HepG2 (cell line): Measurements from ENCODE around the gene CCER1. TPM values are rescaled to one million over a fixed set of nuclear protein-coding genes. Genes with fewer than 3 reads are reported as not detected.

ENCODE experiments used
- ATAC-seq: fragments of 200-7000 bp; cut with Tn5 transposase; 3 replicates; pipeline ENCODE4 v1.9.1; 2020; ENCODE audit warnings: mild to moderate bottlenecking, moderate library complexity
- BruUV-seq: library from RNA; stranded (reverse); fragments of 400-500 nt; replicated peaks from 2 replicates; lab custom pipeline; 2021; lab: Mats Ljungman, UMichigan
- CTCF ChIA-PET: fragments of 300-600 bp; formaldehyde crosslinking; extraction: SDS; loops from one replicate; lab custom pipeline; 2021; ENCODE audit warnings: low total read pairs, inconsistent platforms, low intra/inter-chr PET ratio; lab: Yijun Ruan, JAX
- POLR2A ChIA-PET: fragments of 350-600 bp; sonication (Branson Sonifier 250); formaldehyde crosslinking; loops from one replicate; lab custom pipeline; 2020; ENCODE audit warnings: antibody characterized with exemption, inconsistent platforms; lab: Yijun Ruan, JAX
- DNase-seq: peaks from one replicate; pipeline ENCODE4 v3.0.0-alpha.2; 2015; ENCODE audit warnings: low spot score
- FAIRE-seq: peaks from 3 replicates; lab custom pipeline; 2011; peaks lifted over from hg19 to GRCh38; lab: Jason Lieb, UNC
- H2AFZ ChIP-seq: one replicate; pipeline ENCODE4 v1.6.1; 2011; ENCODE audit warnings: low read length, inconsistent platforms
- H3K27ac ChIP-seq: fragments of 300-600 bp; 3 replicates; pipeline ENCODE4 v1.8.0; 2011; ENCODE audit warnings: mixed run types, mild to moderate bottlenecking, mixed read lengths, low read length, inconsistent platforms; ENCODE audit not compliant: insufficient read depth; ENCODE audit errors: extremely low read length
- H3K27me3 ChIP-seq, 2 experiments: fragments of 200-600 bp in 1 of 2; 2 replicates in 1 of 2; 3 replicates in 1 of 2; pipeline versions ENCODE4 v1.6.0 to v1.8.0; 2011; ENCODE audit warnings: low read length in 2 of 2, mild to moderate bottlenecking in 2 of 2, moderate library complexity in 2 of 2, inconsistent platforms in 1 of 2; ENCODE audit not compliant: insufficient read depth in 2 of 2, control insufficient read depth in 1 of 2
- H3K36me3 ChIP-seq, 2 experiments: fragments of 200-600 bp in 1 of 2; replicated peaks in 1 of 2; 2 replicates in 1 of 2; 3 replicates in 1 of 2; pipeline versions ENCODE4 v1.5.1 to v1.8.0; 2011; ENCODE audit warnings: low read length in 2 of 2, inconsistent platforms in 1 of 2; ENCODE audit not compliant: insufficient read depth in 2 of 2, control insufficient read depth in 1 of 2
- H3K4me1 ChIP-seq: 2 replicates; pipeline ENCODE4 v1.5.1; 2012; ENCODE audit warnings: low read length, inconsistent platforms; ENCODE audit not compliant: insufficient read depth
- H3K4me2 ChIP-seq: 2 replicates; pipeline ENCODE4 v1.6.0; 2011; ENCODE audit warnings: low read depth, low read length, inconsistent platforms
- H3K4me3 ChIP-seq, 3 experiments: fragments of 200-600 bp in 1 of 3; sonication (generic), shearing (Covaris generic) in 1 of 3; replicated peaks in 1 of 3; 2 replicates each; pipeline ENCODE4 v1.5.1; 2011 to 2016; ENCODE audit warnings: low read length in 3 of 3, inconsistent platforms in 2 of 3, low read depth in 2 of 3, mild to moderate bottlenecking in 2 of 3, control low read depth in 1 of 3, mixed read lengths in 1 of 3; ENCODE audit not compliant: insufficient read depth in 1 of 3
- H3K79me2 ChIP-seq: one replicate; pipeline ENCODE4 v1.6.1; 2011; ENCODE audit warnings: low read length, inconsistent platforms; ENCODE audit not compliant: insufficient read depth
- H3K9ac ChIP-seq: 2 replicates; pipeline ENCODE4 v1.6.0; 2011; ENCODE audit warnings: mild to moderate bottlenecking, low read depth, low read length, inconsistent platforms; ENCODE audit not compliant: insufficient read depth
- H3K9me3 ChIP-seq: 2 replicates; pipeline ENCODE4 v1.5.1; 2012; ENCODE audit warnings: mild to moderate bottlenecking, low read length
- H4K20me1 ChIP-seq: 2 replicates; pipeline ENCODE4 v1.6.0; 2011; ENCODE audit warnings: inconsistent platforms, mild to moderate bottlenecking, low read length, moderate library complexity; ENCODE audit not compliant: insufficient read depth
- ZNF792 ChIP-seq: IDR thresholded peaks from 2 replicates; pipeline ENCODE4 v1.6.1; 2016
- WGBS: methylation state at CpG from one replicate; pipeline ENCODE4 v1.1.6; 2017; ENCODE audit warnings: low lambda C conversion rate; 5-methylcytosine and 5-hydroxymethylcytosine counted together
- in situ Hi-C: cut with HindIII; loops from 2 replicates; pipeline ENCODE4 v1.10.0; 2017; ENCODE audit warnings: low pct_unique_long_range_greater_than_20kb; ENCODE audit not compliant: extremely low pct_ligation_motif_present
- intact Hi-C: fragments of 100-400 bp; cut with micrococcal nuclease; formaldehyde crosslinking; loops from one replicate; pipeline ENCODE4 v1.10.0; 2022; ENCODE audit not compliant: unreplicated experiment
- polyA plus RNA-seq, 8 experiments: library from polyadenylated mRNA; depleted of rRNA in 3 of 8; stranded (reverse) in 7 of 8; unstranded in 1 of 8; fragments of >200 nt; fragmentation: Illumina TruSeq in 4 of 8; extraction: Trizol in 4 of 8; gene quantifications; 2 replicates each; pipeline versions ENCODE4 v1.2.1 to v1.2.3, GENCODE V29; 2011 to 2016; ENCODE audit warnings: low read depth in 4 of 8, missing spikeins in 1 of 8, mixed read lengths in 1 of 8; ENCODE audit not compliant: insufficient read depth in 1 of 8
- total RNA-seq, 5 experiments: library from RNA; depleted of rRNA; stranded (reverse); fragments of >200 nt; fragmentation: Illumina TruSeq; extraction: Trizol; gene quantifications; 2 replicates each; pipeline ENCODE4 v1.2.3, GENCODE V29; 2016; ENCODE audit warnings: low read depth in 1 of 5
- TF ChIP-seq, protein P1 (sequence below): sonication (generic); formaldehyde crosslinking; IDR thresholded peaks from 2 replicates; pipeline ENCODE4 v1.4.0; 2020; ENCODE audit warnings: mild to moderate bottlenecking, missing genetic modification reagents
- TF ChIP-seq, protein P2 (sequence below): sonication (generic); formaldehyde crosslinking; IDR thresholded peaks from 2 replicates; pipeline ENCODE4 v1.4.0; 2020; ENCODE audit warnings: missing genetic modification reagents, borderline replicate concordance

The CCER1 gene
- total and polyA plus RNA-seq, 2 of the 13 experiments (the other 11 are each of a cell fraction or from before 2014, with no cell fraction given): not detected

DNA sequence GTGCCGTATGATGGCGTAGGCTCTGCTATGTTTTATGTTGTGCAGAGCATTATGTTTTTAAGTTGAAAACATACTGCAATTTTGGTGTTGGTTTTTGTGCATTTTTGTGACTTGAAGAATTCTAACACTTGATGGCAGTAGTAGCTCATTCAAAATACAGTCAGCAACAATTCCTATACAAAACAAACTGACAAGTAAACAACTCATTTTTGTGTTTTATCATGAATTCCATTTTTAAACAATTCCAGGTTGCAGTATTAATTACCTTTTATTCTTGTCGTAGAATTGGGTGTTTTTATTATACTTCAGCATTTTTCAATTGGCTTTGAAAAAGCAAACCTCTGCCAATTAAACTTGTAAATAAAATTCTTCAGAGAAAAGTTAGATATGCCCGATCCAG, 4.1 kb upstream of the CCER1 start:
- H3K9ac ChIP-seq: no peak overlapping the region
- no TSS peak for BruUV-seq
- no peak overlapping the region for H2AFZ ChIP-seq
- H3K27me3 ChIP-seq: no peaks in the 10 kb centered on the region
- POLR2A ChIA-PET: no interaction called here
- CTCF ChIA-PET: interaction anchor here (1.9 kb wide), 1 partner anchor 14 kb away, joined by 11 read pairs; no protein-coding TSS in a partner anchor
- WGBS: 51% methylated on average over 4 of the region's 4 CpGs
- H3K4me2 ChIP-seq: no peak overlapping the region
- FAIRE-seq (no peak), ATAC-seq (no peak), DNase-seq (no peak)
- no peaks in the 10 kb centered on the region for H3K9me3 ChIP-seq
- no peaks in the 10 kb centered on the region for H4K20me1 ChIP-seq
- no peaks in the 10 kb centered on the region for H3K36me3 ChIP-seq
- in situ Hi-C loops (loop anchor here (25.0 kb wide), 1 partner anchor 378 kb away; no protein-coding TSS in a partner anchor), intact Hi-C loops (no loop called here)
- H3K27ac ChIP-seq: no peak overlapping the region
- H3K4me1 ChIP-seq: no peaks in the 10 kb centered on the region
- no peaks in the 10 kb centered on the region for H3K79me2 ChIP-seq
- TF ChIP-seq ZNF792 (CRISPR knock-in tag): no peak
- TF ChIP-seq, protein P1, sequence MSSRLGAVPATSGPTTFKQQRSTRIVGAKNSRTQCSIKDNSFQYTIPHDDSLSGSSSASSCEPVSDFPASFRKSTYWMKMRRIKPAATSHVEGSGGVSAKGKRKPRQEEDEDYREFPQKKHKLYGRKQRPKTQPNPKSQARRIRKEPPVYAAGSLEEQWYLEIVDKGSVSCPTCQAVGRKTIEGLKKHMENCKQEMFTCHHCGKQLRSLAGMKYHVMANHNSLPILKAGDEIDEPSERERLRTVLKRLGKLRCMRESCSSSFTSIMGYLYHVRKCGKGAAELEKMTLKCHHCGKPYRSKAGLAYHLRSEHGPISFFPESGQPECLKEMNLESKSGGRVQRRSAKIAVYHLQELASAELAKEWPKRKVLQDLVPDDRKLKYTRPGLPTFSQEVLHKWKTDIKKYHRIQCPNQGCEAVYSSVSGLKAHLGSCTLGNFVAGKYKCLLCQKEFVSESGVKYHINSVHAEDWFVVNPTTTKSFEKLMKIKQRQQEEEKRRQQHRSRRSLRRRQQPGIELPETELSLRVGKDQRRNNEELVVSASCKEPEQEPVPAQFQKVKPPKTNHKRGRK (CRISPR knock-in tag): no peak
- TF ChIP-seq, protein P2, sequence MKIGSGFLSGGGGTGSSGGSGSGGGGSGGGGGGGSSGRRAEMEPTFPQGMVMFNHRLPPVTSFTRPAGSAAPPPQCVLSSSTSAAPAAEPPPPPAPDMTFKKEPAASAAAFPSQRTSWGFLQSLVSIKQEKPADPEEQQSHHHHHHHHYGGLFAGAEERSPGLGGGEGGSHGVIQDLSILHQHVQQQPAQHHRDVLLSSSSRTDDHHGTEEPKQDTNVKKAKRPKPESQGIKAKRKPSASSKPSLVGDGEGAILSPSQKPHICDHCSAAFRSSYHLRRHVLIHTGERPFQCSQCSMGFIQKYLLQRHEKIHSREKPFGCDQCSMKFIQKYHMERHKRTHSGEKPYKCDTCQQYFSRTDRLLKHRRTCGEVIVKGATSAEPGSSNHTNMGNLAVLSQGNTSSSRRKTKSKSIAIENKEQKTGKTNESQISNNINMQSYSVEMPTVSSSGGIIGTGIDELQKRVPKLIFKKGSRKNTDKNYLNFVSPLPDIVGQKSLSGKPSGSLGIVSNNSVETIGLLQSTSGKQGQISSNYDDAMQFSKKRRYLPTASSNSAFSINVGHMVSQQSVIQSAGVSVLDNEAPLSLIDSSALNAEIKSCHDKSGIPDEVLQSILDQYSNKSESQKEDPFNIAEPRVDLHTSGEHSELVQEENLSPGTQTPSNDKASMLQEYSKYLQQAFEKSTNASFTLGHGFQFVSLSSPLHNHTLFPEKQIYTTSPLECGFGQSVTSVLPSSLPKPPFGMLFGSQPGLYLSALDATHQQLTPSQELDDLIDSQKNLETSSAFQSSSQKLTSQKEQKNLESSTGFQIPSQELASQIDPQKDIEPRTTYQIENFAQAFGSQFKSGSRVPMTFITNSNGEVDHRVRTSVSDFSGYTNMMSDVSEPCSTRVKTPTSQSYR (CRISPR knock-in tag): no peak
- H3K4me3 ChIP-seq: no peak overlapping the region
